Inflammatory macrophage (primary cell): ENCODE data around the gene HMCES.

ENCODE experiments used
- DNase-seq, 2 donors: peaks; one replicate each; pipeline ENCODE4 v3.0.0-alpha.2; 2020 to 2022
- total RNA-seq, 18 experiments: gene quantifications; one replicate each; lab custom pipeline; 2026; ENCODE audit warnings: mixed read lengths in 6 of 18, inconsistent platforms in 2 of 18; lab: John Stamatoyannopoulos, UW

Gene HMCES
- total RNA-seq: 16.9 to 35.8 (median 24.8) reads per million in 18 experiments

- DNase-seq: peak; percentile 87 to 88
Observed at GRCh38 chr3:129278439-129278965, at the start of gene HMCES. Gene HMCES, plus strand, starts transcription at chr3:129278870. Its CDS starts 863 bp downstream, at chr3:129279733.

DNA sequence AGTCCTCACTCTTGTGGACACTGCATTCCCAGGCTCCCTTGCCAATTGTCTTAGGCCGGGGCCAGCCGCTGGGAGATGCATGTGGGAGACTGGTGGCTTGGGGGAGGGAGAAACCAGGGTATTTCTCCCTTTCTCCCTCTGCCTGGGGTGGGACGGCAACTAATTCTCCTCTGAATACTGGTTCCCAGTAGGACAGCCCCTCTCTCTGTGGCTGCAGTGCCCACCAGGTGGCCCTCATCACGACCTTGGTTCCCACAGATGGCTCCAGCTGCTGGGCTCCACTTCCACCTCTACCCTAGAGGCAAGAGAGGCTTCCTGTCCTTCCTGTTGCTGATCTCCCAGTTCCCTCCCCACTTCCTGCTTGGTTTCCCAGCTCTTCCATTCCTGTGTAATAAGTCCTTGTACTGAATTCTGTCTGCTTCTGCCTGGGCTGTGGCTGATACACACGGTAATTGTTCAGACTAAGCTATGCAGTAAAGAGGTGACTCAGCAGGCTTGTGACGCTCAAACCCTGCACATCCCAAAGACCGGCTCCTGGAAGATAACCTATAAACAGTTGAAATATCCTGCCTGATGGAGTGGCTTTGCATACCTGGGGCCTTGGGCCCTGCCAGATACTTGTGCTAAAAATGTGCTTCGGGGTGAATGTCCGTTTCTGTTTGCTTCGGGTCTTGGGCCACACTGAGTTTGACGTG is 49.6 kb upstream of the HMCES start:
- peak; percentile 21 to 53 for DNase-seq

DNA sequence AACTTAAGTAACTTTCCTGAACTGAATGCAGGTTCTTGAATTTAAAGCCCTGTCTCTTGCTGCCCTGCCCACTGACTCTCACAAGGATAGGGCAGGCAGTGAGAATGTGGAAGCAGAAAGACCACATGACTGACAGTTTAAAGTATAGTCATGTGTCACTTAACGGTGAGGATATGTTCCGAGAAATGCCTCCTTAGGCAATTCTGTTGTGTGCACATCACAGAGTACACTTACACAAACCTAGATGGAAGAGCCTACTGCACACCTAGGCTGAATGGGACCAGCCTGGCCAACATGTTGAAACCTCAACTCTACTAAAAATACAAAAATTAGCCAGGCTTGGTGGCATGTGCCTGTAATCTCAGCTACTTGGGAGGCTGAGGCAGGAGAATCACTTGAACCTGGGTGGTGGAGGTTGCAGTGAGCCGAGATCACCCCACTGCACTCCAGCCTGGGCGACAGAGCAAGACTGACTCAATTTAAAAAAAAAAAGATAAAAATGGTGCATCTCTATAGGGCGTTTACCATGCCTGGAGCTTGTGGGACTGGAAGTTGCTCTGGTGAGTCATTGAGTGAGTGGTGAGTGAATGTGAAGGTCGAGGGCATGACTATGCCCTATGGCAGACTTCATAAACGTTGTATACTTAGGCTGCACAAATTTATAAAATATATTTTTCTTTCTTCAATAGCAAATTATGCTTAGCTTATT is 48.2 kb upstream of the HMCES start:
- peak; percentile 96 to 98 for DNase-seq

DNA sequence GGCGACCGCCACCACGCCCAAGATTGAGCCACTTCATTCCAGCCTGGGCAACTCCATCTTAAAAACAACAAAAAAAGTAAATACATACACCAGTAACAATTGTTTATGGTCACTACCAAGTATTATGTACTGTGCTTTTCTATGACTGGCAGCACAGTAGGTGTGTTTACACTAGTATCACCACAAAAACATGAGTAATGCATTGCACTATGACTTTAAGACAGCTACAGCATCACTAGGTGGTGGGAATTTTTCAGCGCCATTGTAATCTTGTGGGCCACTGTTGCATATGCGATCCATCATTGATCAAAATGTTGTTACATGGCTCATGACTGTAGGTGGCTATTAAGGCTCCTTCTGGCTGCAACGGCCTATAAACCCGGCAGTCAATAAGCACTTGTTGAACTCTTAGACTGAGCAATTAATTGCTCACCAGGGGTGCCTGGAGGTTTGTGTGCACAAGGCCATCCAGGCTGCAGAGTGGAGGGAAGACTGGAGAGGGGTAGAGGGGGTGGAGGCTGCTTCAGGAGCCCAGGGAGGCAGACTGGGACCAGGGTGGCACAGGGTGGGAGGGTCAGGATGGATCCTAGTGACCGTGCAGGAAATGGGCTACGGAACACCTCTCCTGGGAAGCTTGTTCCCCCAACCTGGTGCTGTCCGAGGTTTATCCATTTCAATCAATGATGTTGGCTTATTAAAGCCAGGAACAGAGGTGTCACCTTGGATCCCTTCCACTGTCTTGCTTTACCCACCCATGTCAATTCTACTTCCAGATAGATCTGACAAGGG is 47.1 kb upstream of the HMCES start:
- DNase-seq: peak in 1 of 2 donors; percentile 32

- DNase-seq: peak; percentile 98
Observed at GRCh38 chr3:129233538-129233937, 45.1 kb upstream of the HMCES start.

DNA sequence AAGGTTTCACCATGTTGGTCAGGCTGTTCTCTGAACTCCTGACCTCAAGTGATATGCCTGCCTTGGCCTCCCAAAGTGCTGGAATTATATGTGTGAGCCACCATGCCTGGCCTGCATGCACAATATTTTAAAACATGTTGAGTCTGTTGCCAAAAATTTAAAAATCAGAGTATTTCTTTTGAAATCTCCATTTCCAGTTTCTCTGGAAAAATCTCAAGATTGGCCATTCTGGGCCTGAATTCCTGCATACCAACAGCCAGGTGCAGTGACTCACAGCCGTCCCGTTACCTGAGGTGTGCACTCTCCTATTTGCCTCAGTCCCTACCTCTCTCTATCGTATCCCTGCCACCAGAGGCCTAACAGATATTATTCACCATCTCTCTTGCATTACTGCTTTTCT is 44.2 kb upstream of the HMCES start:
- DNase-seq: no peak

GRCh38 chr3:129235344-129235917 is 43.2 kb upstream of the HMCES start:
- DNase-seq: peak; percentile 60 to 67

DNA sequence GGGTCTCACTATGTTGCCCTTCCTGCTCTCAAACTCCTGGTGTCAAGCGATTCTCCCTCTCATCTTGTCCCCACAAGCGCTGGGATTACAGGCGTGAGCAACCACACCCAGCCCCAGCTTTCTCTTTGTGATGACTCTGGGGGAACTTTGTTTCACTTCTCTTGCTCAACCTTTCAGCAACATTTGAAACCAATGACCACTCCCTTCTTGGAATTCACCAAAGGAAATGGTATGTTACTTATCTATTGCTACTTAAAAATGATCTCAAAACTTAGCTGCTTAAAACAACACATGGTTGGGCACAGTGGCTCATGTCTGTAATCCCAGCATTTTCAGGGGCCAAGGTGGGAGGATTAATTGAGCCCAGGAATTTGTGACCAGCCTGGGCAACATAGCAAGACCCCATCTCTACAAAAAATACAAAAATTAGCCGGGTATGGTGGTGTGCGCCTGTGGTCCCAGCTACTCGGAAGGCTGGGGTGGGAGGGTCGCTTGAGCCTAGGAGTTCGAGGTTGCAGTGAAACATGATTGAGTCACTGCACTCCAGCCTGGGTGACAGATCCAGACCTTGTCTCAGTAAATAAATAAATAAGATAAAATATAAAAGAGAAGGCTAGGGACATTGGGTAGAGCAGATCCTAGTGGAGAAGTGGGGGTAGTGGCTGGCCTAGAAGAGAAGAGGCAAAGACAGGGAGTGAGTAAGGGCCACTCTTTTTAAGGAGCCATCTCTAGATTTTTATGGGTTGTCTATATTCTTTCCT is 39.5 kb upstream of the HMCES start:
- peak; percentile 91 to 97 for DNase-seq

DNA sequence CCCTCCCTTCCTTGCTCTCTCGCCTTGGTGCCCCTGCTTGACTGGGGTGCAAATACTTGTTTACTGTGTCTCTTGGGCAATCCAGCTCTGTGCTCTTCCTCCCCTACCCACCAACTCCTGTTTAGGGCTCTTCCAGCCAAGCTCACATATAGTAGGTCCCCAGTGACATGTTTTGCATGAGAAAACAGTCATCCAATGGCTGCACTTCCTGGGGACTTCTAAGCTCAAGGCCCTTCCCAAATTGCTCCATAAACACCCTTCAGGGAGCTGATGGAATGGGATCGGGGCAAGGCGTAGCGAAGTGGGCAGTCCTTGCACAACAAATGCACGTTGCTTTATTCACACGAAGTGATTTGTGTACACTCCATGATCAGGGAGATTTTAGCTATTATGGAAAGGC is 38.7 kb upstream of the HMCES start:
- peak; percentile 47 to 67 for DNase-seq

GRCh38 chr3:129240436-129240835 is 38.2 kb upstream of the HMCES start:
- peak; percentile 79 to 88 for DNase-seq

- no peak for DNase-seq
Observed at GRCh38 chr3:129245141-129245540, 33.5 kb upstream of the HMCES start.

DNA sequence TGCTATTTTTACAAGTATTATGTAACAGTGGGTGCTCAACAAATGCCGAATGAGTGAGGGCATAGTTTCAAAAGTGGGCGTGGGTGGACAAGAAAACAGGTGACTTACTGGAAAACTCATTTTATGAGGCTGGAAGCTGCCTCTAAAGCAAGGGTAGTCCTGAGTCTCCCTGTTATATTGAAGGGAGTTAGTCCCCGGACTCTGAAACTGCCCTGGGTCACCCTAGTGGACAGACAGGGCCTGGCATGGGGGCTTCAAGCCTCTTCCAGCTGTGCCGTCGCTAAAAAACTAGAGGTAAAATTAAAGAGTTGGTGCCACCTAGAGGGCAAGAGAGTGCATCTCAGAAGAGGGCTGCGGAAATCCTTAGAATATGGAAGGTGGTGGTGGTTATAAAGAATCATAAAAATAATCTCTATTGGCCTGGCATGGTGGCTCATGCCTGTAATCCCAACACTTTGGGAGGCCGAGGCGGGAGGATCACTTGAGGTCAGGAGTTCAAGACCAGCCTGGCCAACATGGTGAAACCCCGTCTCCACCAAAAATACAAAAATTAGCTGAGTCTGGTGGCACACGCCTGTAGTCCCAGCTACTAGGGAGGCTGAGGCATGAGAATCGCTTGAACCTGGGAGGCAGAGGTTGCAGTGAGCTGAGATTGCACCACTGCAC is 32.9 kb upstream of the HMCES start:
- peak; percentile 94 to 96 for DNase-seq

GRCh38 chr3:129246636-129247035 is 32.0 kb upstream of the HMCES start:
- no peak for DNase-seq

- no peak for DNase-seq
Observed at GRCh38 chr3:129248286-129248979, 30.2 kb upstream of the HMCES start.

- peak; percentile 95 to 96 for DNase-seq
Observed at GRCh38 chr3:129249284-129250065, 29.2 kb upstream of the HMCES start, which contains the start of gene COPG1. Gene COPG1, plus strand, starts transcription at chr3:129249606. Its CDS starts 104 bp downstream, at chr3:129249710.

GRCh38 chr3:129252748-129253147 is 25.9 kb upstream of the HMCES start:
- DNase-seq: peak; percentile 50 to 84

- no peak for DNase-seq
Observed at GRCh38 chr3:129254536-129255230, 24.0 kb upstream of the HMCES start.

DNA sequence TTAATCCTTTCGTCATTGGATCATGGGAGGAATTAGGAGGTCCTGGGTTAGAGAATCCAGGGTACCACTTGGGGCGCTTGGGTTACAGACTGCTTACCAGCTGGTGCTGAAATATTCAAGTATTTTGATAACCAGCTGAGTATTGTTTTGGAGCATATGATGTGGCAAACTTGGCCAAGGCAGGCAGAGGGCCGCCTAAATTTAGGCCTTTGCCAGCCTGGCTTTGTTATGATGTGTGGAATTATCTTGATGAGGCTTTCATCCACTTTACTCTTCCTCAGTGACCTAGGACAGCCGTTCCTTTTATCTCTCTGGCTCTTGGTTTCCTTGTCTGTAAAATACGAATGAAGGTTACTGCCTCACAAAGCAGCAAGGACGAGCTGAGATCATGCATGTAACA is 22.4 kb upstream of the HMCES start:
- DNase-seq: no peak

DNA sequence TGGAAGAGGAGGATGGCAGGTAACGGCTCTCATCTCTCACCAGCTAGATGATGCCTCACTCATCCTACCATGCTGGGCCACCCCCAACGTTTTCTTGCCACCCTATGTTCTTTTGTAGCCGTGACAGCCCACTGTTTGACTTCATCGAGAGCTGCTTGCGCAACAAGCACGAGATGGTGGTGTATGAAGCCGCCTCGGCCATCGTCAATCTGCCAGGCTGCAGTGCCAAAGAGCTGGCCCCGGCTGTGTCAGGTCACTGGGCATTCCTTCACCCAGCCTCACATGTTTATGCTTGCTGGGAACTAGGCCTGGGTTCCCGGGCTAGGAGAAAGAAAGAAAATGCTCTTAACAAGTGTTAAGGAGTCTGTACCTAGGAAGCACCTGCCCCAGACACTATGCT is 21.1 kb upstream of the HMCES start:
- DNase-seq: no peak
